Measurements from ENCODE around the gene FRMD5.

GRCh38 chr15:43895586-43895985 lies 299.5 kb downstream of the FRMD5 start:
- TF ChIP-seq POLR2A (IDR thresholded peaks at IDR 0.05) (no peak), CTCF (IDR thresholded peaks at IDR 0.05) (no peak)
